Tibial nerve (tissue), 4 donors: ENCODE measurements around the gene GRID1. TPM values are rescaled to one million over a fixed set of nuclear protein-coding genes. Genes with fewer than 3 reads are reported as not detected.

Experiments used
- DNase-seq, 2 donors: peaks; one replicate each; pipeline ENCODE4 v3.0.0-alpha.2; 2019; ENCODE audit warnings: low spot score in 2 of 2
- H3K27ac ChIP-seq, 4 donors: fragments of 200-600 bp; sonication (generic) in 3 of 4; one replicate each; pipeline ENCODE4 v1.5.1; 2017 to 2019; ENCODE audit warnings: mild to moderate bottlenecking in 1 of 4
- H3K27me3 ChIP-seq, 2 donors: fragments of 200-600 bp; sonication (generic) in 1 of 2; one replicate each; pipeline versions ENCODE4 v1.5.1 to v1.6.0; 2017 to 2019
- H3K36me3 ChIP-seq, 3 donors: fragments of 200-600 bp; sonication (generic); one replicate each; pipeline ENCODE4 v1.5.1; 2018 to 2019
- H3K4me1 ChIP-seq, 4 donors: fragments of 200-600 bp; sonication (generic) in 3 of 4; one replicate each; pipeline ENCODE4 v1.5.1; 2017 to 2019
- H3K4me3 ChIP-seq, 4 donors: fragments of 200-600 bp; sonication (generic) in 3 of 4; one replicate each; pipeline ENCODE4 v1.5.1; 2017 to 2019; ENCODE audit warnings: mild to moderate bottlenecking in 1 of 4, moderate library complexity in 1 of 4
- H3K9me3 ChIP-seq, 4 donors: fragments of 200-600 bp; sonication (generic) in 3 of 4; one replicate each; pipeline ENCODE4 v1.5.1; 2017 to 2019
- EP300 ChIP-seq, 2 donors: sonication (generic); formaldehyde crosslinking; IDR thresholded peaks; one replicate each; pipeline ENCODE4 v1.6.1; 2017; ENCODE audit warnings: antibody characterized with exemption in 2 of 2, mild to moderate bottlenecking in 1 of 2
- POLR2A ChIP-seq, 2 donors: fragments of 450-650 bp; IDR thresholded peaks; one replicate each; pipeline ENCODE4 v1.6.1; 2017; ENCODE audit warnings: antibody characterized with exemption in 2 of 2, mild to moderate bottlenecking in 2 of 2, moderate library complexity in 2 of 2
- WGBS, 2 donors: methylation state at CpG; one replicate each; pipeline ENCODE4 v1.1.5; 2018; 5-methylcytosine and 5-hydroxymethylcytosine counted together
- total RNA-seq, 4 donors: library from RNA; depleted of rRNA; stranded (reverse); fragments of >200 nt; gene quantifications; one replicate each; pipeline ENCODE4 v1.1.0, GENCODE V29; 2016
- TF ChIP-seq, protein P1 (sequence below), 5 experiments: fragments of 200-600 bp in 3 of 5; fragments of 450-650 bp in 2 of 5; sonication (generic) in 3 of 5; IDR thresholded peaks; one replicate each; pipeline ENCODE4 v1.5.1; 2016 to 2019; ENCODE audit warnings: antibody characterized with exemption in 5 of 5, mild to moderate bottlenecking in 3 of 5, moderate library complexity in 2 of 5

Gene GRID1
- total RNA-seq, 4 donors from 2014 or later, result 7.7 to 16.3 (median 10.5) TPM

DNA sequence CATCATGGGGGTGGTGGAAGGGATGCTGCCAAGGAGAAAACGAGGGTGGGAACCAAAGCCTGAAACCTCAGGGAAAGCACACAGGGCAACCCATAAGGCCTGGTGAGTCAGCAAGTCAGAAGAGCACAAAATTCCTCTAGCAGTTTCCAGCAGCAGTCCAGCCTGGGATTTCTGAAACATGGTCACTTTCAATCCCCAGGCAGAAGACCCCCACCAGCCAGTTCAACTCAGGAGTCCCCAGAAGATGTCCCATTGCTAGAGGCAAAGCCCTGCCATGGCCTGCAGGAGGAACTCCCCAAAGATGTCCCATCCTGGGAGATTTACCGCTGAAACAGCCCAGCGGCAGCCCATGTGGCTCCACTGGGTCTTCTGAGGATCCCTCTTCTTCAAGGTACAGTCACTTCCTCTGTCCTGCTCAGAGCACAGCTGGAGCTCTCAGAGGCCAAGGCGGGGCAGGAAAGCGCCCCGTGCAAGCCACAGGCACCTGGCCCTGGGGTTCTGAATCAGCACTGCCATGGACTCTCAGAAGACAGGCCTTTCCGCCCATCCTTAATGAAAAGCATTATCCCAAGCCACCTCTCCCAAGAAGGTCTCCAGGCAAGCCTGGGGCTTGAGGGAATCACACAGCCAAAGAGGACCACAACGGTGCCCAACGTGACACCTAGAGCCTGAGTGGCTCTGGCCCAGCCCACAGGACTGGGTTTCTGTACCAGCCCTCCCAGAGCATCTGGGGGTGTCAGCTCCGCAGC lies 196.9 kb downstream of the GRID1 start:
- TF ChIP-seq POLR2A (IDR thresholded peaks at IDR 0.05) (no peak), EP300 (IDR thresholded peaks at IDR 0.05) (no peak)
- TF ChIP-seq, protein P1, sequence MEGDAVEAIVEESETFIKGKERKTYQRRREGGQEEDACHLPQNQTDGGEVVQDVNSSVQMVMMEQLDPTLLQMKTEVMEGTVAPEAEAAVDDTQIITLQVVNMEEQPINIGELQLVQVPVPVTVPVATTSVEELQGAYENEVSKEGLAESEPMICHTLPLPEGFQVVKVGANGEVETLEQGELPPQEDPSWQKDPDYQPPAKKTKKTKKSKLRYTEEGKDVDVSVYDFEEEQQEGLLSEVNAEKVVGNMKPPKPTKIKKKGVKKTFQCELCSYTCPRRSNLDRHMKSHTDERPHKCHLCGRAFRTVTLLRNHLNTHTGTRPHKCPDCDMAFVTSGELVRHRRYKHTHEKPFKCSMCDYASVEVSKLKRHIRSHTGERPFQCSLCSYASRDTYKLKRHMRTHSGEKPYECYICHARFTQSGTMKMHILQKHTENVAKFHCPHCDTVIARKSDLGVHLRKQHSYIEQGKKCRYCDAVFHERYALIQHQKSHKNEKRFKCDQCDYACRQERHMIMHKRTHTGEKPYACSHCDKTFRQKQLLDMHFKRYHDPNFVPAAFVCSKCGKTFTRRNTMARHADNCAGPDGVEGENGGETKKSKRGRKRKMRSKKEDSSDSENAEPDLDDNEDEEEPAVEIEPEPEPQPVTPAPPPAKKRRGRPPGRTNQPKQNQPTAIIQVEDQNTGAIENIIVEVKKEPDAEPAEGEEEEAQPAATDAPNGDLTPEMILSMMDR (IDR thresholded peaks at IDR 0.05), result no peak
- Histone ChIP-seq H3K36me3 (no peaks in the 10 kb centered on the region), H3K9me3 (no peaks in the 10 kb centered on the region), H3K27ac (no peak overlapping the region), H3K4me1 (no peaks in the 10 kb centered on the region), H3K4me3 (no peak overlapping the region), H3K27me3 (no peaks in the 10 kb centered on the region)
- 79 to 87% methylated on average over 8 to 10 of the region's 10 CpGs for WGBS, 2 donors
- no peak for DNase-seq

DNA sequence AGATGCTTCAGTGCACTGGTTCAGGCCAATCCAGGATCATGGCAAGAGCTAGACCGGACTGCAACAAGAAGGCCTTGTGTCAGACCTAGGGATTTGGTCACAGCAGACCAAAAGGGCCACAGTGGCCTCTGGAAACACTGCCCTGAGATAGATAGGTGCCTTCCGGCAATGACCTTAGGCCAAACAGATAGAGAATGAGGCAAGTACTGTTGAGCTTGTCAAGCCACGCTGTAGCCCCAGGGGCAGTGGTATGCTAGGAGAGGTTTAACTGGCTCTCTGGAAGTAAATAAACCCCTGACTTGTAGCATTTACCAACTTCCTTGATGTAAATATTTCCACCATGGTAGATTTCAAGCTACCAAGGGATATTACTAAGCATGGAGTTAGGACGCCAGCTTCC lies 197.5 kb downstream of the GRID1 start:
- Histone ChIP-seq H3K36me3 (no peaks in the 10 kb centered on the region), H3K9me3 (no peaks in the 10 kb centered on the region), H3K4me1 (no peaks in the 10 kb centered on the region), H3K27me3 (no peaks in the 10 kb centered on the region), H3K4me3 (no peak overlapping the region), H3K27ac (no peak overlapping the region)
- TF ChIP-seq POLR2A (IDR thresholded peaks at IDR 0.05) (no peak), EP300 (IDR thresholded peaks at IDR 0.05) (no peak)
- WGBS, 2 donors, result 92 to 98% methylated on average over 4 of the region's 4 CpGs
- DNase-seq, result no peak

- TF ChIP-seq, protein P1 (IDR thresholded peaks at IDR 0.05), result no peak
- DNase-seq, result no peak
- Histone ChIP-seq H3K36me3 (no peaks in the 10 kb centered on the region), H3K4me3 (no peak overlapping the region), H3K4me1 (no peaks in the 10 kb centered on the region), H3K9me3 (no peaks in the 10 kb centered on the region), H3K27ac (no peak overlapping the region), H3K27me3 (no peaks in the 10 kb centered on the region)
- WGBS, 2 donors, result 53 to 67% methylated on average over 7 of the region's 7 CpGs
Measured at GRCh38 chr10:86168256-86168655, 198.3 kb downstream of the GRID1 start.

DNA sequence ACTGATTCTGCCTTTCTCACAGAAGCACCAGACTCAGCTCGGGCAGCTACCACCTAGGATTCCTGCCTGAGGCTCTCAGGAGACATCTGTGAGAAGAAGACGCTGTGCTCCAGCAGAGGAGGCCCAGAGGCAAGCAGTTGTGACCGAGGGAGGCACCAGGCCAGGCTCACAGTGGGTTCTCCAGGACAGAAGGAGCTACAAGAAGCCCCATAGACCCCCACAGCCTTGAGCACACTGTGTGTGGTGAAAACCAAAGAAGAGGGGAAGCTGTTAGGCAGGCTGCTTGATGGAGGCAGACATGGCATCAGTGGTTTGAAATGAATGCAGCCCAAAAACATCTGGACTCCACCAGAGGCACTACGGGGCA lies 198.8 kb downstream of the GRID1 start:
- Histone ChIP-seq H3K27ac (no peak overlapping the region), H3K9me3 (no peaks in the 10 kb centered on the region), H3K4me3 (no peak overlapping the region), H3K4me1 (no peaks in the 10 kb centered on the region), H3K36me3 (no peaks in the 10 kb centered on the region), H3K27me3 (no peaks in the 10 kb centered on the region)
- 88 to 93% methylated on average over 2 to 4 of the region's 4 CpGs for WGBS, 2 donors
- TF ChIP-seq, protein P1 (IDR thresholded peaks at IDR 0.05), result no peak
- TF ChIP-seq EP300 (IDR thresholded peaks at IDR 0.05), result no peak
- TF ChIP-seq POLR2A (IDR thresholded peaks at IDR 0.05), result no peak
- no peak for DNase-seq

- Histone ChIP-seq H3K27me3 (no peaks in the 10 kb centered on the region), H3K27ac (no peak overlapping the region), H3K36me3 (no peaks in the 10 kb centered on the region), H3K4me3 (no peak overlapping the region), H3K4me1 (no peaks in the 10 kb centered on the region), H3K9me3 (no peaks in the 10 kb centered on the region)
- WGBS, 2 donors, result 76 to 90% methylated on average over 5 of the region's 5 CpGs
- DNase-seq, result no peak
- TF ChIP-seq, protein P1 (IDR thresholded peaks at IDR 0.05), result no peak
- TF ChIP-seq EP300 (IDR thresholded peaks at IDR 0.05), result no peak
- no peak for TF ChIP-seq POLR2A (IDR thresholded peaks at IDR 0.05)
Measured at GRCh38 chr10:86167121-86167761, 199.4 kb downstream of the GRID1 start.
